GM12878 (cell line): ENCODE measurements around the gene TMEM14A.

Experiments used
- CBFB ChIP-seq: IDR thresholded peaks from 2 replicates; pipeline ENCODE4 v1.6.1; 2016; ENCODE audit warnings: antibody characterized with exemption, low read depth
- EP300 ChIP-seq, 2 experiments: fragments of 150-350 bp in 1 of 2; IDR thresholded peaks; 2 replicates each; pipeline ENCODE4 v1.6.1; 2011 to 2012; ENCODE audit warnings: low read depth in 2 of 2, low read length in 2 of 2, borderline replicate concordance in 1 of 2, improper control_type of control experiment in 1 of 2, inconsistent platforms in 1 of 2; ENCODE audit not compliant: control insufficient read depth in 1 of 2
- EZH2 ChIP-seq: IDR thresholded peaks from 2 replicates; pipeline ENCODE4 v1.6.1; 2012; ENCODE audit warnings: low read depth, mild to moderate bottlenecking, control low read depth, inconsistent platforms, low read length, borderline replicate concordance; ENCODE audit not compliant: control insufficient read depth
- FOS ChIP-seq: IDR thresholded peaks from 3 replicates; pipeline ENCODE4 v1.6.1; 2011; ENCODE audit warnings: borderline replicate concordance; ENCODE audit not compliant: insufficient read length; ENCODE audit errors: extremely low read depth
- POLR2A ChIP-seq: IDR thresholded peaks from 2 replicates; pipeline ENCODE4 v1.6.1; 2011; ENCODE audit warnings: low read depth, mild to moderate bottlenecking, low read length
- RFX5 ChIP-seq: IDR thresholded peaks from 2 replicates; pipeline ENCODE4 v1.6.1; 2011; ENCODE audit warnings: low read depth, low read length, improper control_type of control experiment
- SMC3 ChIP-seq: IDR thresholded peaks from 2 replicates; pipeline ENCODE4 v1.6.1; 2011; ENCODE audit warnings: low read length, improper control_type of control experiment, borderline replicate concordance
- SREBF2 ChIP-seq: IDR thresholded peaks from 2 replicates; pipeline ENCODE4 v1.6.1; 2012; ENCODE audit warnings: mild to moderate bottlenecking, low read length
- TF ChIP-seq, protein P1 (sequence below): IDR thresholded peaks from 2 replicates; pipeline ENCODE4 v1.6.1; 2011; ENCODE audit warnings: borderline replicate concordance, low read depth, mild to moderate bottlenecking, moderate library complexity, mixed read lengths, low read length; ENCODE audit not compliant: insufficient read depth; ENCODE audit errors: extremely low read length
- TF ChIP-seq, protein P2 (sequence below), 3 experiments: IDR thresholded peaks in 2 of 3; conservative IDR thresholded peaks in 1 of 3; 2 replicates each; pipeline ENCODE4 v1.5.1; 2011; ENCODE audit warnings: low read depth in 3 of 3, low read length in 3 of 3, mild to moderate bottlenecking in 3 of 3, control low read depth in 2 of 3, moderate library complexity in 2 of 3, inconsistent platforms in 1 of 3, mixed read lengths in 1 of 3; ENCODE audit not compliant: control insufficient read depth in 2 of 3, insufficient read depth in 1 of 3; ENCODE audit errors: extremely low read depth in 1 of 3

DNA sequence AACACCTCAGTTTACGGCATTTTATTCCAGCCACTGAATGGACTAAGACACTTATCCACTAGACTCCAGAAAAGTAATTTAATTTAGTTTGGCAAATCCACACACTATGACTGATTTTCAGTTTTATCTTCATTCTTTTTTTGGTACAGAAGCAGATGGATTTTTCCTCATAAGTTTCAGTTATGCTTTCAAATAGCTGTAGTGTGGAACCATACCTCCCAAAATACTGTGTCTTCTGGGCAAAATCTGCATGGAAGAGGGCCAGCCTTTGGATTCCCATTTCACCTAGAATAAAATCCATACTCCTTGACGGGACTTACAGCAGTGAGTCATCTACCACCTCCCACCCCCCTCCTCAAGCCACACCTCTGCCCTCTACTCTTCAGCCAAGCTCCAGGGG is 49.4 kb downstream of the TMEM14A start:
- TF ChIP-seq, protein P1, sequence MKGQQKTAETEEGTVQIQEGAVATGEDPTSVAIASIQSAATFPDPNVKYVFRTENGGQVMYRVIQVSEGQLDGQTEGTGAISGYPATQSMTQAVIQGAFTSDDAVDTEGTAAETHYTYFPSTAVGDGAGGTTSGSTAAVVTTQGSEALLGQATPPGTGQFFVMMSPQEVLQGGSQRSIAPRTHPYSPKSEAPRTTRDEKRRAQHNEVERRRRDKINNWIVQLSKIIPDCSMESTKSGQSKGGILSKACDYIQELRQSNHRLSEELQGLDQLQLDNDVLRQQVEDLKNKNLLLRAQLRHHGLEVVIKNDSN: no peak
- TF ChIP-seq EP300 (IDR thresholded peaks at IDR 0.05; ENCODE audit: borderline replicate concordance in 1 of 2, control insufficient read depth in 1 of 2, low read depth in 2 of 2, low read length in 2 of 2) (no peak), FOS (no peak), CBFB (no peak), EZH2 (no peak), SMC3 (no peak), SREBF2 (no peak), RFX5 (no peak), POLR2A (no peak)
- TF ChIP-seq, protein P2, sequence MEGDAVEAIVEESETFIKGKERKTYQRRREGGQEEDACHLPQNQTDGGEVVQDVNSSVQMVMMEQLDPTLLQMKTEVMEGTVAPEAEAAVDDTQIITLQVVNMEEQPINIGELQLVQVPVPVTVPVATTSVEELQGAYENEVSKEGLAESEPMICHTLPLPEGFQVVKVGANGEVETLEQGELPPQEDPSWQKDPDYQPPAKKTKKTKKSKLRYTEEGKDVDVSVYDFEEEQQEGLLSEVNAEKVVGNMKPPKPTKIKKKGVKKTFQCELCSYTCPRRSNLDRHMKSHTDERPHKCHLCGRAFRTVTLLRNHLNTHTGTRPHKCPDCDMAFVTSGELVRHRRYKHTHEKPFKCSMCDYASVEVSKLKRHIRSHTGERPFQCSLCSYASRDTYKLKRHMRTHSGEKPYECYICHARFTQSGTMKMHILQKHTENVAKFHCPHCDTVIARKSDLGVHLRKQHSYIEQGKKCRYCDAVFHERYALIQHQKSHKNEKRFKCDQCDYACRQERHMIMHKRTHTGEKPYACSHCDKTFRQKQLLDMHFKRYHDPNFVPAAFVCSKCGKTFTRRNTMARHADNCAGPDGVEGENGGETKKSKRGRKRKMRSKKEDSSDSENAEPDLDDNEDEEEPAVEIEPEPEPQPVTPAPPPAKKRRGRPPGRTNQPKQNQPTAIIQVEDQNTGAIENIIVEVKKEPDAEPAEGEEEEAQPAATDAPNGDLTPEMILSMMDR (IDR thresholded peaks at IDR 0.05 in 2 of 3, conservative IDR thresholded peaks at IDR 0.05 in 1 of 3; ENCODE audit: control insufficient read depth in 2 of 3, extremely low read depth in 1 of 3, insufficient read depth in 1 of 3, low read depth in 3 of 3, low read length in 3 of 3): no peak
